NCI-H2227 (cell line): ENCODE measurements around the gene GAMT.

Experiments used
- DNase-seq: peaks from one replicate; lab custom pipeline; 2025; ENCODE audit not compliant: unreplicated experiment; lab: John Stamatoyannopoulos, UW

GAMT gene

DNA sequence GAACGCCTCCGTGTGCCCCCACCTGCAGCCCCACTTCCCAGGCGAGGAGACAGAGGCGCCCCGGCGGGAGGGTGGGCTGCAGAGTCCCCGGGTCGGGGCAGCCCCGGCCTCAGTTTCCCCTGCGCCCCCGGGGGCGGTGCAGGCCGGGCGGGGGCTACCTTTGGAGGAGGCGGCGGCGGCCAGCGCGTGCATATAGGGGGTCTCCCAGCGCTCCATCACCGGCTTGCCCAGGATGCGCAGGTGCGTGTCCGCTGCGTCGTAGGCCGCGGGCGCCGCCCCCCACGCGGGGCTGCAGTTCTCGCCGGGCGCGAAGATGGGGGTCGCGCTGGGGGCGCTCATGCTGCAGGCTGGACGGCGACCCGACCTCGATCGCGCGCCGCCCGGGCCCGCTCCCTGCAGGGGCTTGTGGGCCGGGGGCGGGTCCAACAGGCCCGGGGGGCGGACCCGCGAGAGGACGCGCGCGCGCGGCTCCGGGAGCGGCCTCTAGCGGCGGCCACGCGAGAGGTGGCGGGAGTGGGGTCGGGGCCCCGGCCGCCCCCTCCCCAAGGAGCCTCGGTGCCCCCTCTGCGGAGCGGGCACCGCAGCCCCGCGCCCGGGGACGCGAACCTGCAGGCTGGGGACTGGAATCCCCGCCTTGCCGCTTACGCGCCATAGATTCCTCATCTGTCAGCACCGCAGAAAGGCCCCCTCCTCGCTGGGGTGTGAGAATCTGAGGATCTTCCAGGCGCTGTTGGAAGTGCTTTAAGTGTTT lies at the start of gene GAMT:
Gene GAMT (minus strand): TSS at position 405 of the 751 bp plus-strand sequence. CDS start 66 bp downstream, at position 339.
- DNase-seq = peak; percentile 72

DNA sequence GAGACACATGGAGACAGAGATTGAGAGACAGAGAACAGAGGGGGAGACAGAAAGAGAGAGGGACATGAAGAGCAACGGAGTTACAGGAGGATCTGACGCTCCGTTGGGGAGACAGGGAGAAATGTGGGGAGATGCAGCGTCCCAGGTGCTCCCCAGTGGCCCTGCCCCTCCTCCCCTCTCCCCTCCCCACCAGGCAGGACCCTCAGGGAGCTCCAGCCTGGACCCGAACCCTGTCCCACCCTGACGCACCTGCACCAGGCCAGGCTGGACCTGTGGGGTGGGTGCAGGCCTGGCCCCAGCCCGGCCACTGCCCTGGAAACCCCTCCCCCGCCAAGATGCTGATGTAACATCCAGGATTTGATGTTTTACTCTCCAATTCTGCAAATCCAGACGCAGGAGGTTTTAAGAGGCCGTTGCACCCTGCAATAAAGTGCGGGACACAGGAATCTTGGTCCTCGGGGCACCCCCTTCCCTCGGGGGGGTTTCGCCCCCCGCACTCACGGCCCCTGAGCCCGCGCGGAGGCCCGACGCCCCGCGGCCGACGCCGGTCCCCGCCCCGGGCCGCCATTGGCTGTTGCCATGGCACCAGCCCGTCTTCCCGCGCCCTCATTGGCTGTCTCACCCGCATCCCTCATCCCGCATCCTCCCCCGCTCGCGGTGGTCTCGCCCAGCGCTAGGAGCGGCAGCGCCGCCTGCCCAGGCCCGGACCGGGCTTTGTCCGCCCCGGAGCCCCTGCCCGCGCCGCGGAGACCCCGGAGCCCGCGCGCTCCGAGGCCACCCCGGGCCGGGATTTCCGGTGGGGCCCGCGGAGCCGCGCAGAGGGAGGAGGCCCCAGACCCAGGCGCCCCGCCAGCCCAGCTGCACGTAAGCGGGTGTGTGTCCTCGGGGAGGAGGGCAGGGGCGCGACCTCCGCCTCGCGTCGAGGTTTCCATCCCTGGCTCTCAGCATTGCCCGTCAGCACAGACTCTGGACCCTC lies 48.4 kb upstream of the GAMT start, which contains the start of gene APC2:
Gene APC2 (plus strand): TSS at position 655 of the 976 bp plus-strand sequence. CDS start 2,881 bp downstream, outside the sequence.
- peak; percentile 93 for DNase-seq

DNA sequence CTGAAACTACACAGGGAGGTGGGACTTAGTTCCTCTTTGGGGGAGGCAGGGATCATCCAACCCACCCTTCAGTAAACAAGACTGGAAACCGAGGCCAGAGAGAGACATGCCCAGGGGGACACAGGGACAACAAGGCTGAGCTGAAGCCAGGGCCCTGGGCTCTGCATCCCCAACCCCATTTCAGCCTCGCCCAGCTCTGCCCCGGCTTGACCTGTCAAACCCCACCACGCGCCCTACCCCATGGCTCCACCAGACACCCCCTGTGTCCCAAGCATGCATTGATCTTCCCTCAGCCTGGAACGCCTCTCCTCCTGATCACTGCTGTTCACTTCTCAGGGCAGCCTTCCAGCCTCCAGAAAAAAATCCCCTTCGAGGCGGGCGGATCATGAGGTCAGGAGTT lies 46.6 kb upstream of the GAMT start:
- no peak for DNase-seq

DNA sequence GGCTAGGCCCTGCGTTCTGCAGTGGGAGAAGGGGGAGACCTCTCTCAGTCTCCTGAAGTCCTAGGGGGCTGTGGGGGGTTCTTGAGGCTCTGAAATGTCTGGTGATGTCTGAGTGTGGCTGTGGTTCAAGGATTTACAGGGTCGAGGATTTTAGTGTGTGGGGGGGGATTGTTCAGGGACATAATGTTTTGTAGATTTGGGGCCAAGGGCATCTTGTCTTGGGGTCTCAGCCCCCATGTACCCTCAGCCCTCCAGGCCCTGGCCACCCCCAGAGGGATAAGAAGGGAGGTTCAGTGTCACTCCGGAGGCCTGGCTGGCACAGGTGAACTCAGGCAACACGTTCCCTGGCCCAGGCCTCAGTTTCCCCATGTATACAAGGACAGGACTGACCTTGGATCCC lies 46.2 kb upstream of the GAMT start:
- no peak for DNase-seq

DNA sequence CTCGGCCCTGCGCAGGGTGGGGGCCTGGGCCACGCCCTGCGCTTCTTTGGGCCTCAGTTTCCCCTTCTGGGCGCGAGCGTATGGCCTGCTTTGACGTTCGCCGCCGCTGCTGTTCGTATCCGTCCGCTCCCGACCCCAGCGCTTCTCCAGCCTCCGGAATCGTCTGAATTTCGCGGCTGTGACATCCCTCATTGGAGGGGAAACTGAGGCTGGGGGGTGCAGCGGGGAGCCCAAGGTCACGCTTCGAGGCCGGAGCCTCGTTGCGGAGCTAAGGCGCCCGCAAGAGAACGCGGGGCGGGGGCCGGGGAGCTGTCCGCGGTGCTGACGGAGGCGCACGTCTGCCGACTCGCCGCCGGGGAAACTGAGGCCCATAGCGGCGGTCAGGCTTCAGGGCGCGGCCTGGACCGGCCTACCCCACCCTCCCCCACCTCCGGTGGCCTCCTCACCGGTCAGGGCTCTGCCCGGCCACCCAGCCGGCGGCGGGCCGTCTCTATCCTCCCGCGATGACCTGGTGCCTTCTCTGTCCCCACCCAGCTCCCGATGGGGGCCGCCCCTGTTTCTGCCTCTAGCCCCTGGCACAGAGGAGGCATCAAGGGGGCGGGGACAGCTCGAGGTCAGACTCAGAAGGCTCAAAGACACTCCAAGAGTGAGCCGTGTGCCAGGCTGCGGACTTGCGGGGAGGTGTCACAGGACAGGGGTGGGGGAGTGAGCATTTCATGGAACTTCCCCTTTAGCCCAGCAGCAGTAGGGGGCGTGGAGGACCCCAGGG lies 45.6 kb upstream of the GAMT start:
- DNase-seq = peak; percentile 33

DNA sequence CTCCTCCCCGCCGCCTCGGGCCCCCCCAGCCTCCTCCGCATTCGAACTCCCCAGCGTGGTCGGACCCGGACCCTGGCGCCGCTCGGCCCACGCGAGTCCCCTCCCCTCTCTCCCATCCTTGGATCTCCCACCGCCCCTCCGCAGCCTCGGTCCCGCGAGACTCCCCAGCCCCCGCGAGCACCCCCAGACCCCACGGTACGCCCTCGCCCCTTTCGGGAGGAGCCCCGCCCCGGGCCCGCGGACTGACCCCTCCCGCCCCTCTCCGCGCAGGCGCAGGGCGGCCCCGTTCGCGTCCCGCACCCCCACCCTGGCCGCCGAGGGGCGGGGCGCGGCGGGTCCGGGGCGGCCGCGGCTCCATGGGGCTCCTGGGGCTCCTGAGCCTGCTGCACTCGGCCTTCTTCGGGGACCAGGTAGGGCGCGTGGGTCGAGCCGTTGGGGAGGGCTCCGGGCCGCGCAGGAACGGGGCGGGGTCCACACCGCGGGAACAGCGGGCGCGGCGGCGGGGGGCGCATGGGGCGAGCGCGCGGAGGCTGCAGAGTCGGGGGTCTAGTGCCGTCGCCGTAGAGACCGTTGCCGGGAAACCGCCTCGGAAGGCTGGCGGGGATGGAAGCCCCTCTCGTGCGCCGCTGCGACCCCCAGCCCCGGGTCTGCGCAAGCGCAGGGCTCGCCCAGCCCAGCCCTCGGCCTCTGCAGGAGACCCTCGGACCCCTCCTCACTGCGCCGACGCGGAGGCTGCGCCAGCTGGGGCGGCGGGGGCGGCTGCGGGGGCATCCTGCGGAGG lies 44.8 kb upstream of the GAMT start:
- peak; percentile 86 for DNase-seq

DNA sequence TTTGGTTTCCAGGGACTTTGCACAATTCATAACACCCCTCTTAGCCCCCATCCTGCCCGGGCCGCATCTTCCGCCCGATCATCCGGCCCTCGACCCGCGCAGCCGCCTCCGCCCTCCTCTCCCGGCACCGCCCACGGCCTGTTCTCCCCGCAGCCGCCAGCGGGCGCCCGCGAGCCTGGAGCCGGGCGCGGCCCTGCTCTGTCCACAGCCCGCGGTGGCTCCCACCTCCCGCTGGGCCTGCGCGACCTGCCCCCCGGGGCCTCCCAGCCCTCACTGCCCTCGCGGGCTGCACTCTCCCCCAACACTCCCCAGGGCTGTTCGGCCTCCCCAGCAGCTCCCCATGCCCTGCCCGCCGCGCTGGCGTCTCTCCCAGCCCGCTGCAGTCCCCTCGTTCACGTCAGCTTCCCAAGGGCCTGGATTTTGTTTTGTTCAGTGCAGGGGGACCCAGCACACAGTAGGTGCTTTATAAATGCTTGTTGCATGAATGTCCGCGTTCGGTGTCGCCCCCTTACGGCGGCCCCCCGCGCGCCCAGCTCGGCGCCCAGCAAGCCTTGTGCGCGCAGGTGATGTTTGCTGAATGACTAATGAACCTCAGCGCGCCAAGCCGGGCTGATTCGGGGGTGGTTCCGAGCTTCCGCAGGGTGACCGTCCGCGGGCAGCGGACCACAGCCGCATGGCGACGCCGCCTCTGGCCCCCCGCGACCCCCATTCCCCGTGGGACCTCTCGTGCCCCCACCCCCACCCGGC lies 44.0 kb upstream of the GAMT start:
- peak; percentile 78 for DNase-seq

DNA sequence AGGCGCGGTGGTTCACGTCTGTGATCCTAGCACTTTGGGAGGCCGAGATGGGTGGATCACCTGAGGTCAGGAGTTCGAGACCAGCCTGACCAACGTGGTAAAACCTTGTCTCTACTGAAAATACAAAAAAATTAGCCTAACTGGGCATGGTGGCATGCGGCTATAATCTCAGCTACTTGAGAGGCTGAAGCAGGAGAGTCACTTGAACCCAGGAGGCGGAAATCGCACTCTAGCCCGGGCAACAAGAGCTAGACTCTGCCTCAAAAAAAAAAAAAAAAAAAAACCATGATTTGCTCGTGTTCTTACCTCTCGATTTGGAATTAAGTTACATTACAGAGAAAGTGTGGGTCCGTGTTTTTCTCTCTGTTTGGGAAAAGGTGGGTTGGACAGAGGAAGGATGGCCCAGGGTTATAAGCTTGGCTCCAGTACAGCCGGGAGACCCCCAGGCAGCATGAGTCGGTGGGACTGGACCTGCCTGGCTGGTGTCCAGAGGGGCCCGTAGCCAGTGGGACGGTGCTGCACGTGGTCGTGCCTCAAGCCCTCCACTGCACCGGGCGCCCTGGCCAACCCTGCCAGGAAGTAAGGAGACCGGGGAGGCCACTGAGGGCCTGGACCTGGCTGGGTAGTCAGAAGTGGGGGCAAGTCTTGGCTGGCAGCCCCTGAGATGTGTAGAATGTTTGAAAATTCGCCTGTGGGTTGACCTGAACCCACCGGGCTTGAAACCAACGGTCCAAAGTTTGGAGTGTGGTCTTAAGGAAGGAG lies 40.5 kb upstream of the GAMT start:
- DNase-seq = no peak

DNA sequence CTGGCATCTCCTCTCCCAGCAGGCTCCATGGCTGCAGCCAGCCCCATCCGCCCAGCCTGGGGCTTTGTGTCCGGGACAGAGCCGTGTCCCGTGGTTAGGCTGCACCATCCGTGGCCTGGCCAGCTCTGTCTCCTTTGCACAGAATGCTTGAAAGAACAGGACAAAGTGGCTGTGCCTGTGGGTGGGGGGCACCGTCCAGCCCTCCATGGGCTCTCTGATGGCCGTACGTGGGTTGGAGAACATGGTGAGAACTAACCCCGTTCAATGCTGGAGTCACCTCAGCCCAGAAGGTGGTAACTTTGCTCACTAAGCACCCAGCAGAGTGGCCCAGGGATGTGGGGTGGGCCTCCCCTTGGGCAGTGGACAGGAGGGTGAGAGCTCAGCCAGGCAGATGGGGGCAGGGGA lies 39.7 kb upstream of the GAMT start:
- no peak for DNase-seq

DNA sequence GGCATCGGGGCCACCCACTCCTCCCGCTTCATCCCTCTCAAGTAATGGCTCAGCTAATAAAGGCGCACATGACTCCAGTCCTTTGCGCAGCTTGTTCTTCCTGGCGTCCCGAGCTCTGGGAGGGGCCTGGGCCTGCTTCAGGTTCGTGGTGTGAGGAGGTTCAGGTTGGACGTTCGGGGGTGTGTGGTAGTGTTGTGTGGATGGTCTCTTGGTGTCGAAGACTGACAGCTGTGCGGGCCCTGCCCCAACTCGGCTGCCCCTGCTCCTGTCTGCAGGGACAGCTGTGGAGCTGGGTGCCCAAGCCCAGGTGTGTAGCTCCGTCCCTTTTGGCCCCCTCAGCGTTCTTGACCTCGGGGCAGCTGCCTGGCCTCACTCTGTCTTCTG lies 39.1 kb upstream of the GAMT start:
- DNase-seq = no peak

DNA sequence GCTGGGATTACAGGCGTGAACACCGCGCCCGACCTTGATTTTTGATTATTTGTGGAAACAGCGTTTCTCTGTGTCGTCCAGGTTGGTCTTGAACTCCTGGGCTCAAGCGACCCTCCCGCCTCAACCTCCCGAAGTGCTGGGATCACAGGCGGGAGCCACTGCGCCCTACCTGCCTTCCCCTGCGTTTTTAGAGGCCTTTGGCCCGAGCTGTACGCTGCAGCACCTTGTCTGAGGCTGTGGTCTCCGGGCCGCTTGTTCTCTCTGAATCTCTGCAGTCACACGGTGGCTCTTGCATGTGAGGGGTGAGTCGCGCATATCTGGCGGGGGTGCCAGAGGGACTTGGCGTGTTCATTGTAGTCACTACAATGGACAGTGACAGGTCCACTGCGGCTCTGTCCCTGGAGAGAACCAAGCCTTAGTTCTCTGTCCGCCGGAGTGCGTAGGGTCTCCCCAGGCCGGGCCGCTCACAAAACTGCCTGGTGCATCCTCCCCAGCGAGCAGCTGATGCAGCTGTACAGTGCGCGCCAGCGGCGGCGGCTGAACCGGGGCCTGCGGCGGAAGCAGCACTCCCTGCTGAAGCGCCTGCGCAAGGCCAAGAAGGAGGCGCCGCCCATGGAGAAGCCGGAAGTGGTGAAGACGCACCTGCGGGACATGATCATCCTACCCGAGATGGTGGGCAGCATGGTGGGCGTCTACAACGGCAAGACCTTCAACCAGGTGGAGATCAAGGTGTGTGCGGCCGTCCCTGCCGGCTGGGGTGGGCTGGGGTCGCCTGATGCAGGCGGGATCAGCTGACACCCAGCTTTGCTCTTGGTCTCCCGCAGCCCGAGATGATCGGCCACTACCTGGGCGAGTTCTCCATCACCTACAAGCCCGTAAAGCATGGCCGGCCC lies 38.4 kb upstream of the GAMT start:
- DNase-seq = peak; percentile 39

DNA sequence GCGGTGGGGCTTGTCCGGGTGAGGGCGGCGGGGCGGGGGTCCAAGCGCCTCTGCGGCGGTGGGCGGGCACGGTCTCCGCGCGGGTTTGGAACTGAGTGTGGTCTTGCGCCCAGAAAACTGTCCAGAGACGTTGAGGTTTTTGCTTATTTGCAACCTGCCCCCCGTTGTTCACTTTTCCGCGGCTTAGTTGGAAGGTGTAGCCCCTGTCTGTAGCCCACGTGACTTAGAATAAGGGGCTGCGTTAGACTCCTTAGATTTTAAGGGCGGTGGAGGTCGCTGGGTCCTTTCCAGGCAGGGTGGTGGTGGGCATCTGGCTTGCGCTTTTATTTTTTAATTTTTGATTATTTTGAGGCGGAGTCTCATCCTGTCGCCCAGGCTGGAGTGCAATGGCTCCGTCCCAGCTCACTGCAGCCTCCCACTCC lies 37.6 kb upstream of the GAMT start:
- no peak for DNase-seq

DNA sequence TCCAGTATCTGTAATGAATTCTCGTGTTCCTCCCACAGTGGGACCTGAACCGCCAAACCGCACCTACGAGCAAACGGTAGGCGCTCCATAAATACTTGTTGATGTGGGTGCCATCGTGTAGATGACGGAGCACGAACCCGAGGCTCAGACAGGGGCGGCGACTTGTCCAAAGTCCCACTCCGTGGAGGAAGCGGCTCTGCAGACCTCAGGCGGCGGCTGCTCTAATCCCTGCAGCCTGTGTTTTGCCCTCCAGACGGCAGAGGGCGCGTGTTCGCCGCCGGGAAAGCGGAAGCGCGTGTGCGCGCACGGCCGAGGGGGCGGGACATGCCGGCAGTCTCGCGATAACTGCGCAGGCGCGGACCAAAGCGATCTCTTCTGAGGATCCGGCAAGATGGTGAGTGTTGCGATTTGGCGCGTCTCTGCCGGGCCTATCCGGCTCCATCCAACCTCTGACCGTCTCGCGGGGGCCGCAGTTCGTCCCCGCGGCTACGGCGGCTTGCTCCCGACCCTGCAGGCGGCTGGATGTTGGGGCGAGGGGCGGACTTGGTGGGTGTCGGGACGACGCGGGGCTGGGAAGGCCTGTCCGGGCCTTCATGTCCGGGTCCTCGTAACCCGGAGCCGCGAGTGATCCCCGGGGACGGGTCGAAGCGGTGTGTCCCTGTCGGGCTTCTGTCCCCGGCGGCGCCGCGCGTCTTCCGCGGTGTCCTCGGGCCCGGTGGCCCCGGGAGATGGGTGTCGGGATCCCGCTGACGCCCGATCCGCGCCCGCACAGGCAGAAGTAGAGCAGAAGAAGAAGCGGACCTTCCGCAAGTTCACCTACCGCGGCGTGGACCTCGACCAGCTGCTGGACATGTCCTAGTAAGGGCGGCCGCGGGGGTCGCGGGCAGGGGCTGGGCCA lies 36.9 kb upstream of the GAMT start, which contains the start of gene RPS15:
Gene RPS15 (plus strand): TSS at position 362 of the 898 bp plus-strand sequence. CDS start 30 bp downstream, at position 392.
- peak; percentile 94 for DNase-seq

DNA sequence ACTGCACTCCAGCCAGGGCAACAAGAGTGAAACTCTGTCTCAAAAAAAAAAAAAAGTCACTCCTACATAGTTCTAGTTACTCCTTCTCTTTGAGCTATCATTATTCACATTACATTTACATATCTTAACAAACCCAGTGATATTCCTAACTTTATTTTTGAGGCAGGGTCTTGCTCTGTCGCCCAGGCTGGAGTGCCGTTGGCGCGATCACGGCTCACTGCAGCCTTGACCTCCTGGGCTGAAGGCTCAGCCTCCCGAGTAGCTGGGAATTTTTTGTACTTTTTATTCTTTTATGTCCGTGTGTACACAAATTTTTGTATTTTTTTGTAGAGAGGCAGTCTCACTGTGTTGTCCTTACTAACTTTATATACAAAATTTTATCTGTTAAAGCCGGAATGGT lies 36.3 kb upstream of the GAMT start:
- DNase-seq = no peak

DNA sequence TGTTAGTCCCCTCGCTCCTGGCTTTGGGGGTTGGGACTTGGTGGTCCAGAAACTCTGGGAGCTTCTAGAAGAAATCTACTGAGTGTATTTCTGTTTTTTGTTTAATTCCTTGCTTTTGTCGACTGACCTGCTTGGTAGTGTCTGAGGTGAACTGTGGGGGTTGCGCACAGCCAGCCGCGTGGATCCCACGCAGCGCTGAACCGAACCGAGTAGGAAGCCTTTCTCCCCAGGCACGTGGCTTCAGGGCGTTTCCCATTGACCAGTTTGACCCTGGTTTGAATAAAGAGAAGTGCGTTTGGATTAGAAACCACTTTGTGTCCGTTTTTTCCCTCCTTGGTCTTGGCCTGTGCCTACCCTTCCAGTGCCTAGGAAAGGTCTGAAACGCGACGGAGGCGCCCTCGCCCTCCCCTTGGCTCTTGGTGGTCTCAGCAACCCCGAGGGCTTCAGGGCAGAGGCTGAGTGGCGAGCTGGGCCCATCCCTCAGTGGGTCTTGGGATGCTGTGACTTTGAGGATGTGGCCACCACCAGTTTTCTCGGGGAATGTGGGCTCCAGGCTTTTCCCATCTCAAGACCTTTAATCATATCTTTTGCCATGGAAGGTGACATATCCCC lies 34.1 kb upstream of the GAMT start:
- DNase-seq = no peak

DNA sequence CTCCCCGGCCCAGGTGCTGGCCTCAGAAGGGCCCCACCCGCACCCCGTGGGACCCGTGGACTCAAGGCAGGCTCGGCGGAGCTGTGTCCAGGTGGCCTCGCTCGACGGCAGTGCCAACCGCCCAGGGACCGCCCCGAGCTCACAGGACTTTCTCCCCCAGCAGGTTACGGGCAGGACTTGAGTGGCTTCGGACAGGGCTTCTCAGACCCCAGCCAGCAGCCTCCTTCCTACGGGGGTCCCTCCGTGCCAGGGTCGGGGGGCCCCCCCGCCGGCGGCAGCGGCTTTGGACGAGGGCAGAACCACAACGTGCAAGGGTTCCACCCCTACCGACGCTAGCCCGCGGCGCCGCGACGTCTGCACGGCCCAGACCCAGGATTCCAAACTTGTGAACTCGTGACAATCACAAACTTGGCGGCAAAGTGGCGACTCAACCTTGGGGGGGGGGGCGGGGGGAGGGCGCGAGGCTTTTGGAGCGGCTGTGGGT lies 33.3 kb upstream of the GAMT start:
- no peak for DNase-seq
